K562 (cell line): Measurements from ENCODE around the gene MRPL52. TPM values are rescaled to one million over a fixed set of nuclear protein-coding genes. Genes with fewer than 3 reads are reported as not detected.

ENCODE experiments used
- MTA2 ChIP-seq: fragments of 450-650 bp; IDR thresholded peaks from 2 replicates; pipeline ENCODE4 v1.6.1; 2016; ENCODE audit warnings: low read depth
- PCBP2 ChIP-seq: fragments of 200-400 bp; formaldehyde crosslinking; IDR thresholded peaks from 2 replicates; pipeline ENCODE4 v1.6.1; 2018; ENCODE audit warnings: low read length, low read depth, mild to moderate bottlenecking, moderate library complexity; ENCODE audit not compliant: poor library complexity, severe bottlenecking
- RBFOX2 ChIP-seq: fragments of 200-400 bp; formaldehyde crosslinking; IDR thresholded peaks from 2 replicates; pipeline ENCODE4 v1.6.1; 2017; ENCODE audit warnings: low read depth, mild to moderate bottlenecking, low read length, moderate library complexity
- TAF7 ChIP-seq: fragments of 450-650 bp; IDR thresholded peaks from 2 replicates; pipeline ENCODE4 v1.6.1; 2016; ENCODE audit warnings: missing genetic modification characterization, missing compliant biosample characterization
- ZNF124 ChIP-seq: sonication (generic); formaldehyde crosslinking; IDR thresholded peaks from 2 replicates; pipeline ENCODE4 v1.8.1; 2022; ENCODE audit warnings: missing genetic modification reagents
- ZNF668 ChIP-seq: fragments of 250-450 bp; sonication (Bioruptor Pico); IDR thresholded peaks from 2 replicates; pipeline ENCODE4 v1.8.0; 2022; ENCODE audit warnings: mild to moderate bottlenecking, inconsistent platforms
- polyA plus RNA-seq, 8 experiments: library from polyadenylated mRNA; depleted of rRNA in 4 of 8; stranded (reverse) in 5 of 8; unstranded in 3 of 8; fragments of >200 nt; fragmentation: Nextera tagmentation in 2 of 8; fragmentation: Illumina TruSeq in 1 of 8; extraction: Ambion mirVana in 2 of 8; extraction: Trizol in 1 of 8; gene quantifications; 2 replicates each; pipeline versions ENCODE4 v1.2.1 to v1.2.3, GENCODE V29; 2011 to 2014; ENCODE audit warnings: inconsistent platforms in 1 of 8, missing spikeins in 1 of 8
- total RNA-seq, 7 experiments: library from RNA; depleted of rRNA in 6 of 7; stranded (reverse); fragments of >200 nt in 6 of 7; fragmentation: Illumina TruSeq in 2 of 7; extraction: Trizol in 2 of 7; gene quantifications; 2 replicates each; pipeline versions ENCODE4 v1.2.1 to v1.2.3, GENCODE V29; 2011 to 2021; ENCODE audit warnings: low replicate concordance in 1 of 7
- TF ChIP-seq, protein P1 (sequence below): fragments of 200-800 bp; sonication (Bioruptor generic); IDR thresholded peaks from 2 replicates; pipeline ENCODE4 v1.6.1; 2017; ENCODE audit warnings: missing genetic modification characterization, missing compliant biosample characterization
- TF ChIP-seq, protein P2 (sequence below), 2 experiments: fragments of 450-650 bp; formaldehyde crosslinking in 1 of 2; IDR thresholded peaks; 2 replicates each; pipeline versions ENCODE4 v1.4.0 to v1.6.1; 2014 to 2020; ENCODE audit warnings: mild to moderate bottlenecking in 2 of 2, borderline replicate concordance in 1 of 2, low read depth in 1 of 2
- TF ChIP-seq, protein P3 (sequence below): sonication (generic); formaldehyde crosslinking; IDR thresholded peaks from 2 replicates; pipeline ENCODE4 v1.8.0; 2023; ENCODE audit warnings: mild to moderate bottlenecking, missing genetic modification reagents
- TF ChIP-seq, protein P4 (sequence below), 3 experiments: fragments of 200-800 bp in 1 of 3; fragments of 250-450 bp in 1 of 3; fragments of 450-650 bp in 1 of 3; sonication (Bioruptor Pico) in 1 of 3; sonication (Bioruptor generic) in 1 of 3; formaldehyde crosslinking in 1 of 3; IDR thresholded peaks; 2 replicates each; pipeline versions ENCODE4 v1.6.1 to v1.8.0; 2016 to 2022; ENCODE audit warnings: mild to moderate bottlenecking in 2 of 3, missing genetic modification characterization in 2 of 3, missing compliant biosample characterization in 1 of 3, moderate library complexity in 1 of 3

MRPL52 gene
- total and polyA plus RNA-seq, 9 of the 15 experiments (the other 6 are each of a cell fraction or from before 2014, with no cell fraction given): 56.5 to 213 (median 168) TPM

DNA sequence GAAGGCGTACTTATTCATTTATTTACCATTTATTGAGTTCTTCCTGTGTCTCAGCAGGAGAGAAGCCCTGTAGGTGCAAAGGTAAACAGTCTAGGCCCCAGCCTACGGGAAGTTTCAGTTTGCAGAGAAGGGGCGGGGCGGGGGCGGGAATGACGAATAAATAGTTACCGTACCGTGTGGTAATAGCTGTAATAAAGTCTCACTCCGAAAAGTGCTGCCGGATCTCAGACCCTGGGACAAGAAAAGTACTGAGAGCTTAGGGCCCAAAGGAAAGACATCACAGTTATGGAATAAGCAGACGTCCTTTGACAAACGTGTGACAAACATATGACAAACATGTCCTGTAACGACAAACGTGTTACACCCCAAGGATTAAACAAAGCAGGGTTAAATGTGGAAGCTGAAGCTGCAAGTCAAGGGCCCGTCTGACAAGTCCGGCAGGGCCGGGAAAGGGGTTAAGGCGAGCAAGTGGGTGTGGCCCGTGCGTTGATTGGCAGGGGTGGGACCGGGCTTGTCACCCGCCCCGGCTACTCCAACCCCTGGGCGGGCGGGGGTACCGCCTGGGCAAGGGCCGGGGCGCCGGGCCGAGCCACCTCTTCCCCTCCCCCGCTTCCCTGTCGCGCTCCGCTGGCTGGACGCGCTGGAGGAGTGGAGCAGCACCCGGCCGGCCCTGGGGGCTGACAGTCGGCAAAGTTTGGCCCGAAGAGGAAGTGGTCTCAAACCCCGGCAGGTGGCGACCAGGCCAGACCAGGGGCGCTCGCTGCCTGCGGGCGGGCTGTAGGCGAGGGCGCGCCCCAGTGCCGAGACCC, 41.7 kb downstream of the MRPL52 start, which contains the start of gene LRP10 (continued):
- TF ChIP-seq, protein P1, sequence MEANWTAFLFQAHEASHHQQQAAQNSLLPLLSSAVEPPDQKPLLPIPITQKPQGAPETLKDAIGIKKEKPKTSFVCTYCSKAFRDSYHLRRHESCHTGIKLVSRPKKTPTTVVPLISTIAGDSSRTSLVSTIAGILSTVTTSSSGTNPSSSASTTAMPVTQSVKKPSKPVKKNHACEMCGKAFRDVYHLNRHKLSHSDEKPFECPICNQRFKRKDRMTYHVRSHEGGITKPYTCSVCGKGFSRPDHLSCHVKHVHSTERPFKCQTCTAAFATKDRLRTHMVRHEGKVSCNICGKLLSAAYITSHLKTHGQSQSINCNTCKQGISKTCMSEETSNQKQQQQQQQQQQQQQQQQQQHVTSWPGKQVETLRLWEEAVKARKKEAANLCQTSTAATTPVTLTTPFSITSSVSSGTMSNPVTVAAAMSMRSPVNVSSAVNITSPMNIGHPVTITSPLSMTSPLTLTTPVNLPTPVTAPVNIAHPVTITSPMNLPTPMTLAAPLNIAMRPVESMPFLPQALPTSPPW (CRISPR knock-in tag): peak; percentile 84
- TF ChIP-seq RBFOX2 (peak; percentile 91), ZNF124 (CRISPR knock-in tag) (no peak), PCBP2 (no peak), MTA2 (no peak), TAF7 (tag) (0 out of 2 replicates have a peak, but pooled peaks have one; percentile 18), ZNF668 (CRISPR knock-in tag) (no peak)
- TF ChIP-seq, protein P2, sequence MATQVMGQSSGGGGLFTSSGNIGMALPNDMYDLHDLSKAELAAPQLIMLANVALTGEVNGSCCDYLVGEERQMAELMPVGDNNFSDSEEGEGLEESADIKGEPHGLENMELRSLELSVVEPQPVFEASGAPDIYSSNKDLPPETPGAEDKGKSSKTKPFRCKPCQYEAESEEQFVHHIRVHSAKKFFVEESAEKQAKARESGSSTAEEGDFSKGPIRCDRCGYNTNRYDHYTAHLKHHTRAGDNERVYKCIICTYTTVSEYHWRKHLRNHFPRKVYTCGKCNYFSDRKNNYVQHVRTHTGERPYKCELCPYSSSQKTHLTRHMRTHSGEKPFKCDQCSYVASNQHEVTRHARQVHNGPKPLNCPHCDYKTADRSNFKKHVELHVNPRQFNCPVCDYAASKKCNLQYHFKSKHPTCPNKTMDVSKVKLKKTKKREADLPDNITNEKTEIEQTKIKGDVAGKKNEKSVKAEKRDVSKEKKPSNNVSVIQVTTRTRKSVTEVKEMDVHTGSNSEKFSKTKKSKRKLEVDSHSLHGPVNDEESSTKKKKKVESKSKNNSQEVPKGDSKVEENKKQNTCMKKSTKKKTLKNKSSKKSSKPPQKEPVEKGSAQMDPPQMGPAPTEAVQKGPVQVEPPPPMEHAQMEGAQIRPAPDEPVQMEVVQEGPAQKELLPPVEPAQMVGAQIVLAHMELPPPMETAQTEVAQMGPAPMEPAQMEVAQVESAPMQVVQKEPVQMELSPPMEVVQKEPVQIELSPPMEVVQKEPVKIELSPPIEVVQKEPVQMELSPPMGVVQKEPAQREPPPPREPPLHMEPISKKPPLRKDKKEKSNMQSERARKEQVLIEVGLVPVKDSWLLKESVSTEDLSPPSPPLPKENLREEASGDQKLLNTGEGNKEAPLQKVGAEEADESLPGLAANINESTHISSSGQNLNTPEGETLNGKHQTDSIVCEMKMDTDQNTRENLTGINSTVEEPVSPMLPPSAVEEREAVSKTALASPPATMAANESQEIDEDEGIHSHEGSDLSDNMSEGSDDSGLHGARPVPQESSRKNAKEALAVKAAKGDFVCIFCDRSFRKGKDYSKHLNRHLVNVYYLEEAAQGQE (IDR thresholded peaks at IDR 0.05; ENCODE audit: borderline replicate concordance): no peak
- TF ChIP-seq, protein P2 (CRISPR knock-in tag; IDR thresholded peaks at IDR 0.05; ENCODE audit: low read depth): peak; percentile 50; the same call in 1 of the 2 replicates
- TF ChIP-seq, protein P3, sequence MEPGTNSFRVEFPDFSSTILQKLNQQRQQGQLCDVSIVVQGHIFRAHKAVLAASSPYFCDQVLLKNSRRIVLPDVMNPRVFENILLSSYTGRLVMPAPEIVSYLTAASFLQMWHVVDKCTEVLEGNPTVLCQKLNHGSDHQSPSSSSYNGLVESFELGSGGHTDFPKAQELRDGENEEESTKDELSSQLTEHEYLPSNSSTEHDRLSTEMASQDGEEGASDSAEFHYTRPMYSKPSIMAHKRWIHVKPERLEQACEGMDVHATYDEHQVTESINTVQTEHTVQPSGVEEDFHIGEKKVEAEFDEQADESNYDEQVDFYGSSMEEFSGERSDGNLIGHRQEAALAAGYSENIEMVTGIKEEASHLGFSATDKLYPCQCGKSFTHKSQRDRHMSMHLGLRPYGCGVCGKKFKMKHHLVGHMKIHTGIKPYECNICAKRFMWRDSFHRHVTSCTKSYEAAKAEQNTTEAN (CRISPR knock-in tag): no peak
- TF ChIP-seq, protein P4, sequence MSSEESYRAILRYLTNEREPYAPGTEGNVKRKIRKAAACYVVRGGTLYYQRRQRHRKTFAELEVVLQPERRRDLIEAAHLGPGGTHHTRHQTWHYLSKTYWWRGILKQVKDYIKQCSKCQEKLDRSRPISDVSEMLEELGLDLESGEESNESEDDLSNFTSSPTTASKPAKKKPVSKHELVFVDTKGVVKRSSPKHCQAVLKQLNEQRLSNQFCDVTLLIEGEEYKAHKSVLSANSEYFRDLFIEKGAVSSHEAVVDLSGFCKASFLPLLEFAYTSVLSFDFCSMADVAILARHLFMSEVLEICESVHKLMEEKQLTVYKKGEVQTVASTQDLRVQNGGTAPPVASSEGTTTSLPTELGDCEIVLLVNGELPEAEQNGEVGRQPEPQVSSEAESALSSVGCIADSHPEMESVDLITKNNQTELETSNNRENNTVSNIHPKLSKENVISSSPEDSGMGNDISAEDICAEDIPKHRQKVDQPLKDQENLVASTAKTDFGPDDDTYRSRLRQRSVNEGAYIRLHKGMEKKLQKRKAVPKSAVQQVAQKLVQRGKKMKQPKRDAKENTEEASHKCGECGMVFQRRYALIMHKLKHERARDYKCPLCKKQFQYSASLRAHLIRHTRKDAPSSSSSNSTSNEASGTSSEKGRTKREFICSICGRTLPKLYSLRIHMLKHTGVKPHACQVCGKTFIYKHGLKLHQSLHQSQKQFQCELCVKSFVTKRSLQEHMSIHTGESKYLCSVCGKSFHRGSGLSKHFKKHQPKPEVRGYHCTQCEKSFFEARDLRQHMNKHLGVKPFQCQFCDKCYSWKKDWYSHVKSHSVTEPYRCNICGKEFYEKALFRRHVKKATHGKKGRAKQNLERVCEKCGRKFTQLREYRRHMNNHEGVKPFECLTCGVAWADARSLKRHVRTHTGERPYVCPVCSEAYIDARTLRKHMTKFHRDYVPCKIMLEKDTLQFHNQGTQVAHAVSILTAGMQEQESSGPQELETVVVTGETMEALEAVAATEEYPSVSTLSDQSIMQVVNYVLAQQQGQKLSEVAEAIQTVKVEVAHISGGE (CRISPR knock-in tag; IDR thresholded peaks at IDR 0.05): peak in 1 of 3 experiments; percentile 25; a peak in 1 of 6 replicates
